MCF 10A (cell line): Measurements from ENCODE around the gene SIX5. TPM values are rescaled to one million over a fixed set of nuclear protein-coding genes. Genes with fewer than 3 reads are reported as not detected.
A peak's percentile ranks its signal among the peaks of the same experiment; 100 is the strongest.

Experiments used
- BruUV-seq: library from RNA; stranded (reverse); fragments of 400-500 nt; replicated peaks from 2 replicates; lab custom pipeline; 2021; lab: Mats Ljungman, UMichigan
- CTCF ChIA-PET: fragments of 300-600 bp; sonication (Branson Sonifier 250); formaldehyde crosslinking; extraction: SDS; loops from one replicate; lab custom pipeline; 2021; ENCODE audit warnings: antibody characterized with exemption, inconsistent platforms; lab: Yijun Ruan, JAX
- POLR2A ChIA-PET: fragments of 300-600, 350-650 bp; sonication (Branson Sonifier 250); formaldehyde crosslinking; extraction: SDS; loops from one replicate; lab custom pipeline; 2020; ENCODE audit warnings: antibody characterized with exemption, inconsistent platforms; lab: Yijun Ruan, JAX
- DNase-seq: peaks from one replicate; pipeline ENCODE4 v3.0.0-alpha.2; 2018; ENCODE audit not compliant: unreplicated experiment
- H3K27ac Mint-ChIP-seq: one replicate; pipeline ENCODE4 v1.8.0; 2022; ENCODE audit warnings: mild to moderate bottlenecking, low read depth, mixed read lengths; ENCODE audit not compliant: unreplicated experiment
- H3K27me3 Mint-ChIP-seq: one replicate; pipeline ENCODE4 v1.8.0; 2022; ENCODE audit warnings: mixed read lengths; ENCODE audit not compliant: insufficient read depth, unreplicated experiment
- H3K36me3 Mint-ChIP-seq: one replicate; pipeline ENCODE4 v1.8.0; 2022; ENCODE audit warnings: mild to moderate bottlenecking, moderate library complexity, mixed read lengths; ENCODE audit not compliant: insufficient read depth, unreplicated experiment
- H3K4me1 Mint-ChIP-seq: one replicate; pipeline ENCODE4 v1.8.0; 2022; ENCODE audit warnings: mixed read lengths; ENCODE audit not compliant: insufficient read depth, unreplicated experiment
- H3K4me3 Mint-ChIP-seq: one replicate; pipeline ENCODE4 v1.8.0; 2022; ENCODE audit warnings: mild to moderate bottlenecking, moderate library complexity, mixed read lengths; ENCODE audit not compliant: unreplicated experiment
- H3K9me3 Mint-ChIP-seq: one replicate; pipeline ENCODE4 v1.8.0; 2022; ENCODE audit warnings: mixed read lengths; ENCODE audit not compliant: unreplicated experiment
- CTCF ChIP-seq: fragments of 200-600 bp; IDR thresholded peaks from one replicate; pipeline ENCODE4 v1.8.0; 2022; ENCODE audit warnings: antibody characterized with exemption, mild to moderate bottlenecking; ENCODE audit not compliant: unreplicated experiment
- intact Hi-C: fragments of 100-400 bp; cut with micrococcal nuclease; formaldehyde crosslinking; loops from 2 replicates; pipeline ENCODE4 v1.14.1; 2022
- total RNA-seq: library from RNA; stranded (reverse); gene quantifications from 2 replicates; pipeline ENCODE4 v1.2.3, GENCODE V29; 2022

The SIX5 gene
- total RNA-seq, 1 experiment from 2014 or later, result 19.6 TPM

GRCh38 chr19:45816236-45817009 is 47.4 kb upstream of the SIX5 start:
- no peak for TF ChIP-seq CTCF
- no peak overlapping the region for H3K27ac Mint-ChIP-seq
- peaks cover 34% of the 10 kb centered on the region for H3K36me3 Mint-ChIP-seq
- no peak overlapping the region for H3K4me3 Mint-ChIP-seq
- DNase-seq, result no peak
- no peaks in the 10 kb centered on the region for H3K4me1 Mint-ChIP-seq
- intact Hi-C loops, result loop anchor here (1.0 to 5.0 kb wide), 2 partner anchors 67 to 251 kb away; no protein-coding TSS in a partner anchor
- no peaks in the 10 kb centered on the region for H3K9me3 Mint-ChIP-seq
- CTCF ChIA-PET, result interaction anchor here (0.6 to 2.1 kb wide), 30 partner anchors 8 to 440 kb away, joined by 3 to 12 read pairs (median 4); no protein-coding TSS in a partner anchor
- no peaks in the 10 kb centered on the region for H3K27me3 Mint-ChIP-seq
- no TSS peak for BruUV-seq
- POLR2A ChIA-PET, result interaction anchor here (0.7 to 1.8 kb wide), 3 partner anchors 47 to 118 kb away, joined by 3 to 7 read pairs (median 3); partner anchors contain the start of gene SIX5

GRCh38 chr19:45815481-45816216 is 46.6 kb upstream of the SIX5 start:
- intact Hi-C loops, result loop anchor here (5.0 kb wide), 1 partner anchor 252 kb away; no protein-coding TSS in a partner anchor
- POLR2A ChIA-PET, result no interaction called here
- peaks cover 29% of the 10 kb centered on the region for H3K36me3 Mint-ChIP-seq
- CTCF ChIA-PET, result interaction anchor here (0.7 to 1.6 kb wide), 7 partner anchors 9 to 441 kb away, joined by 3 to 8 read pairs (median 4); no protein-coding TSS in a partner anchor
- H3K9me3 Mint-ChIP-seq, result no peaks in the 10 kb centered on the region
- no peaks in the 10 kb centered on the region for H3K27me3 Mint-ChIP-seq
- H3K27ac Mint-ChIP-seq, result no peak overlapping the region
- H3K4me1 Mint-ChIP-seq, result peaks cover 2% of the 10 kb centered on the region
- no peak for TF ChIP-seq CTCF
- DNase-seq, result no peak
- TSS peak; percentile 35 for BruUV-seq
- H3K4me3 Mint-ChIP-seq, result no peak overlapping the region

DNA sequence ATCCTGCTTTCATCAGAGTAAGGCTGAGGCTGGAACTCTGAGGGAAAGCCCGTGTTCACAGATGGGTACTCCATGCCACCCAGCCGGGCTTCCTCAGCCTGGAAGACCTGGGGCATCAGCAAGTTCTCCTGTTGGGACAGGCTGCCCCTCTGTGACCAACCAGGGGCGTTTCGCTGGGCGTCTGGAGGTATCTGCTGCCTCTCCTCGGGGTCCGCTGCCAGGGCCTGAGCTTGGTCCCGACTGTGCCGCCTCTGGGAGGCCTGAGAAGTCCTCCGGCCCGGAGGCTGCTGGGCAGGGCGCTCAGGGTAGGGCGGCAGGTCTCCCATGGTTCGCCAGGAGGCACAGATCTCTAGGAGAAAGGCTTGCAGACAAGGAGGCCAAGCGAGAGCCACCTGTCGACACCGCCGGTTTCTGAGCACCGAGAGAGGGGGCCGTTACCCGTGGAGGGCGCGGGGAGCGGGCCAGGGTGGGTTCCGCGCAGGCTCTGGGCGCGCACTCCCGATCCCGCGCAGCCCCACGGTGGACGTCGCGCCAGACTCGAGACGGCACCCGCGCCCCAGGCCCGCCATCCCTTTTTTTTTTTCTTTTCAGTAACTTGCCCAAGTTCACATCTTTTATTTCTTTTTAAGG is 45.9 kb upstream of the SIX5 start, which contains the start of gene RSPH6A:
TSS of gene RSPH6A (minus strand) at position 458 of the 630 bp plus-strand sequence. CDS start at position 326, 132 bp downstream.
- no peak within 1 kb of the TSS for H3K27ac Mint-ChIP-seq
- H3K27me3 Mint-ChIP-seq, result no peaks in the 10 kb centered on the region
- CTCF ChIA-PET, result interaction anchor here (0.7 to 1.6 kb wide), 2 partner anchors 9 to 16 kb away, joined by 3 to 5 read pairs; no protein-coding TSS in a partner anchor
- POLR2A ChIA-PET, result no interaction called here
- no peaks in the 10 kb centered on the region for H3K9me3 Mint-ChIP-seq
- H3K4me3 Mint-ChIP-seq, result no peak within 1 kb of the TSS
- intact Hi-C loops, result loop anchor here (5.0 kb wide), 1 partner anchor 252 kb away; no protein-coding TSS in a partner anchor
- peaks cover 6% of the 10 kb centered on the region for H3K4me1 Mint-ChIP-seq
- TF ChIP-seq CTCF, result no peak
- no peak for DNase-seq
- BruUV-seq, result no TSS peak
- peaks cover 28% of the 10 kb centered on the region for H3K36me3 Mint-ChIP-seq
